ENCODE data around the gene CRYGB. TPM values are rescaled to one million over a fixed set of nuclear protein-coding genes. Genes with fewer than 3 reads are reported as not detected.

The CRYGB gene
- total and polyA plus RNA-seq, 3 experiments from 2014 or later: not detected

GRCh38 chr2:208164951-208165755 lies 19.2 kb upstream of the CRYGB start:
- Mint-ChIP-seq H3K27me3 (peaks cover 4 to 30% of the 10 kb centered on the region in 2 donors), H3K4me1 (no peaks in the 10 kb centered on the region), H3K27ac (no peak overlapping the region), H3K9me3 (no peaks in the 10 kb centered on the region), H3K36me3 (no peaks in the 10 kb centered on the region), H3K4me3 (no peak overlapping the region)
- Histone ChIP-seq H3K4me1 (ENCODE audit: insufficient read depth, low read length) (no peaks in the 10 kb centered on the region), H3K27ac (ENCODE audit: low read depth, low read length) (no peak overlapping the region), H3K9me3 (ENCODE audit: low read length) (no peaks in the 10 kb centered on the region), H3K27me3 (ENCODE audit: insufficient read depth, low read length, poor library complexity, severe bottlenecking) (no peaks in the 10 kb centered on the region), H3K4me3 (ENCODE audit: low read length) (no peak overlapping the region), H3K36me3 (ENCODE audit: insufficient read depth, low read length) (no peaks in the 10 kb centered on the region)
- DNase-seq: no peak
- CTCF ChIA-PET: no interaction called here
- POLR2A ChIA-PET: no interaction called here

GRCh38 chr2:208163489-208163888 lies 17.5 kb upstream of the CRYGB start, which contains the start of gene CRYGA:
CRYGA (minus strand) TSS chr2:208163589; CDS start chr2:208163556, 33 bp downstream.
- ChIA-PET CTCF (no interaction called here), POLR2A (no interaction called here)
- Histone ChIP-seq H3K4me3 (ENCODE audit: low read length) (no peak within 1 kb of the TSS), H3K9me3 (ENCODE audit: low read length) (no peaks in the 10 kb centered on the region), H3K4me1 (ENCODE audit: insufficient read depth, low read length) (no peaks in the 10 kb centered on the region), H3K27ac (ENCODE audit: low read depth, low read length) (no peak within 1 kb of the TSS), H3K36me3 (ENCODE audit: insufficient read depth, low read length) (no peaks in the 10 kb centered on the region), H3K27me3 (ENCODE audit: insufficient read depth, low read length, poor library complexity, severe bottlenecking) (no peaks in the 10 kb centered on the region)
- peaks cover 2 to 19% of the 10 kb centered on the region in 2 donors for H3K27me3 Mint-ChIP-seq
- H3K27ac Mint-ChIP-seq: no peak within 1 kb of the TSS
- H3K4me3 Mint-ChIP-seq: no peak within 1 kb of the TSS
- no peaks in the 10 kb centered on the region for H3K9me3 Mint-ChIP-seq
- H3K4me1 Mint-ChIP-seq: no peaks in the 10 kb centered on the region
- no peak for DNase-seq
- H3K36me3 Mint-ChIP-seq: no peaks in the 10 kb centered on the region

GRCh38 chr2:208156439-208156838 lies 10.5 kb upstream of the CRYGB start:
- no peaks in the 10 kb centered on the region for H3K36me3 ChIP-seq (ENCODE audit: insufficient read depth, low read length)
- Mint-ChIP-seq H3K36me3 (peaks cover 0 to under 1% (median 0%) of the 10 kb centered on the region in 3 donors), H3K27ac (no peak overlapping the region), H3K4me3 (no peak overlapping the region), H3K9me3 (peaks cover 0 to 4% (median 2%) of the 10 kb centered on the region in 5 donors), H3K27me3 (peaks cover 4 to 9% of the 10 kb centered on the region in 2 donors), H3K4me1 (no peaks in the 10 kb centered on the region)
- no peaks in the 10 kb centered on the region for H3K4me1 ChIP-seq (ENCODE audit: insufficient read depth, low read length)
- DNase-seq: no peak
- POLR2A ChIA-PET: interaction anchor here (0.9 kb wide), 1 partner anchor 8 kb away, joined by 3 read pairs; no protein-coding TSS in a partner anchor
- no peak overlapping the region for H3K4me3 ChIP-seq (ENCODE audit: low read length)
- no peak overlapping the region for H3K27ac ChIP-seq (ENCODE audit: low read depth, low read length)
- no peaks in the 10 kb centered on the region for H3K9me3 ChIP-seq (ENCODE audit: low read length)
- CTCF ChIA-PET: interaction anchor here (3.5 kb wide), 1 partner anchor 19 kb away, joined by 10 read pairs; no protein-coding TSS in a partner anchor
- no peaks in the 10 kb centered on the region for H3K27me3 ChIP-seq (ENCODE audit: insufficient read depth, low read length, poor library complexity, severe bottlenecking)

- Mint-ChIP-seq H3K4me1 (no peaks in the 10 kb centered on the region), H3K4me3 (no peak overlapping the region), H3K27me3 (peaks cover 4 to 14% of the 10 kb centered on the region in 2 donors), H3K36me3 (peaks cover 0 to 3% (median 0%) of the 10 kb centered on the region in 3 donors), H3K9me3 (peaks cover 0 to 12% (median 10%) of the 10 kb centered on the region in 5 donors), H3K27ac (no peak overlapping the region)
- Histone ChIP-seq H3K4me1 (ENCODE audit: insufficient read depth, low read length) (no peaks in the 10 kb centered on the region), H3K36me3 (ENCODE audit: insufficient read depth, low read length) (no peaks in the 10 kb centered on the region), H3K4me3 (ENCODE audit: low read length) (no peak overlapping the region), H3K27me3 (ENCODE audit: insufficient read depth, low read length, poor library complexity, severe bottlenecking) (no peaks in the 10 kb centered on the region), H3K27ac (ENCODE audit: low read depth, low read length) (no peak overlapping the region), H3K9me3 (ENCODE audit: low read length) (no peaks in the 10 kb centered on the region)
- ChIA-PET CTCF (no interaction called here), POLR2A (no interaction called here)
- no peak for DNase-seq
These were observed 7.2 kb upstream of the CRYGB start for GRCh38 chr2:208153156-208153555.

GRCh38 chr2:208150956-208151355 lies 5.0 kb upstream of the CRYGB start:
- Mint-ChIP-seq H3K27me3 (peaks cover 3 to 14% of the 10 kb centered on the region in 2 donors), H3K36me3 (peaks cover 0 to 3% (median 0%) of the 10 kb centered on the region in 3 donors), H3K27ac (no peak overlapping the region), H3K9me3 (peaks cover 0 to 12% (median 10%) of the 10 kb centered on the region in 5 donors), H3K4me3 (no peak overlapping the region), H3K4me1 (no peaks in the 10 kb centered on the region)
- no peaks in the 10 kb centered on the region for H3K9me3 ChIP-seq (ENCODE audit: low read length)
- no peaks in the 10 kb centered on the region for H3K36me3 ChIP-seq (ENCODE audit: insufficient read depth, low read length)
- ChIA-PET POLR2A (no interaction called here), CTCF (no interaction called here)
- H3K4me1 ChIP-seq (ENCODE audit: insufficient read depth, low read length): no peaks in the 10 kb centered on the region
- DNase-seq: no peak
- no peak overlapping the region for H3K4me3 ChIP-seq (ENCODE audit: low read length)
- H3K27me3 ChIP-seq (ENCODE audit: insufficient read depth, low read length, poor library complexity, severe bottlenecking): no peaks in the 10 kb centered on the region
- no peak overlapping the region for H3K27ac ChIP-seq (ENCODE audit: low read depth, low read length)

GRCh38 chr2:208150094-208150493 lies 4.1 kb upstream of the CRYGB start:
- H3K4me1 ChIP-seq (ENCODE audit: insufficient read depth, low read length): no peaks in the 10 kb centered on the region
- peaks cover 0 to 3% (median 0%) of the 10 kb centered on the region in 3 donors for H3K36me3 Mint-ChIP-seq
- H3K4me3 ChIP-seq (ENCODE audit: low read length): no peak overlapping the region
- peaks cover 3 to 10% of the 10 kb centered on the region in 2 donors for H3K27me3 Mint-ChIP-seq
- H3K27ac ChIP-seq (ENCODE audit: low read depth, low read length): no peak overlapping the region
- peaks cover 0 to 12% (median 10%) of the 10 kb centered on the region in 5 donors for H3K9me3 Mint-ChIP-seq
- H3K4me3 Mint-ChIP-seq: no peak overlapping the region
- H3K27ac Mint-ChIP-seq: no peak overlapping the region
- DNase-seq: no peak
- no peaks in the 10 kb centered on the region for H3K27me3 ChIP-seq (ENCODE audit: insufficient read depth, low read length, poor library complexity, severe bottlenecking)
- no peaks in the 10 kb centered on the region for H3K4me1 Mint-ChIP-seq
- no peaks in the 10 kb centered on the region for H3K36me3 ChIP-seq (ENCODE audit: insufficient read depth, low read length)
- ChIA-PET CTCF (no interaction called here), POLR2A (no interaction called here)
- no peaks in the 10 kb centered on the region for H3K9me3 ChIP-seq (ENCODE audit: low read length)

GRCh38 chr2:208148803-208149202 lies 2.8 kb upstream of the CRYGB start:
- H3K27me3 Mint-ChIP-seq: peaks cover 7 to 10% of the 10 kb centered on the region in 2 donors
- Histone ChIP-seq H3K9me3 (ENCODE audit: low read length) (no peaks in the 10 kb centered on the region), H3K4me3 (ENCODE audit: low read length) (no peak overlapping the region), H3K27ac (ENCODE audit: low read depth, low read length) (no peak overlapping the region), H3K4me1 (ENCODE audit: insufficient read depth, low read length) (no peaks in the 10 kb centered on the region), H3K27me3 (ENCODE audit: insufficient read depth, low read length, poor library complexity, severe bottlenecking) (no peaks in the 10 kb centered on the region), H3K36me3 (ENCODE audit: insufficient read depth, low read length) (no peaks in the 10 kb centered on the region)
- POLR2A ChIA-PET: no interaction called here
- H3K9me3 Mint-ChIP-seq: peaks cover 0 to 12% (median 10%) of the 10 kb centered on the region in 5 donors
- H3K36me3 Mint-ChIP-seq: peaks cover 0 to 3% (median 0%) of the 10 kb centered on the region in 3 donors
- H3K4me1 Mint-ChIP-seq: no peaks in the 10 kb centered on the region
- CTCF ChIA-PET: no interaction called here
- no peak overlapping the region for H3K27ac Mint-ChIP-seq
- no peak overlapping the region for H3K4me3 Mint-ChIP-seq
- no peak for DNase-seq

- Histone ChIP-seq H3K36me3 (ENCODE audit: insufficient read depth, low read length) (no peaks in the 10 kb centered on the region), H3K9me3 (ENCODE audit: low read length) (no peaks in the 10 kb centered on the region), H3K4me3 (ENCODE audit: low read length) (no peak overlapping the region), H3K27ac (ENCODE audit: low read depth, low read length) (no peak overlapping the region), H3K27me3 (ENCODE audit: insufficient read depth, low read length, poor library complexity, severe bottlenecking) (no peaks in the 10 kb centered on the region), H3K4me1 (ENCODE audit: insufficient read depth, low read length) (no peaks in the 10 kb centered on the region)
- H3K9me3 Mint-ChIP-seq: peaks cover 0 to 12% (median 10%) of the 10 kb centered on the region in 5 donors
- CTCF ChIA-PET: no interaction called here
- POLR2A ChIA-PET: interaction anchor here (0.9 kb wide), 1 partner anchor 8 kb away, joined by 3 read pairs; no protein-coding TSS in a partner anchor
- H3K27ac Mint-ChIP-seq: no peak overlapping the region
- H3K27me3 Mint-ChIP-seq: peaks cover 7 to 9% of the 10 kb centered on the region in 2 donors
- H3K4me3 Mint-ChIP-seq: no peak overlapping the region
- no peaks in the 10 kb centered on the region for H3K4me1 Mint-ChIP-seq
- peaks cover 0 to 3% (median 0%) of the 10 kb centered on the region in 3 donors for H3K36me3 Mint-ChIP-seq
- DNase-seq: no peak
These were observed 1.8 kb upstream of the CRYGB start for GRCh38 chr2:208147759-208148158.

All from CD8-positive, alpha-beta memory T cell (primary cell).